Effector memory CD4-positive, alpha-beta T cell (primary cell): ENCODE data around the gene ZNF423.

ENCODE experiments used
- DNase-seq, 3 donors: peaks; one replicate each; pipeline ENCODE4 v3.0.0-alpha.2; 2020
- H3K27ac ChIP-seq: 2 replicates; pipeline ENCODE4 v1.7.0; 2013; ENCODE audit warnings: mild to moderate bottlenecking, low read length, moderate library complexity; ENCODE audit not compliant: insufficient read depth, poor library complexity, severe bottlenecking
- H3K27me3 ChIP-seq: replicated peaks from 2 replicates; pipeline ENCODE4 v1.7.0; 2013; ENCODE audit warnings: mild to moderate bottlenecking, low read length; ENCODE audit not compliant: insufficient read depth, control insufficient read depth, poor library complexity, severe bottlenecking
- H3K36me3 ChIP-seq: 2 replicates; pipeline ENCODE4 v1.7.0; 2013; ENCODE audit warnings: mild to moderate bottlenecking, low read length, moderate library complexity; ENCODE audit not compliant: control insufficient read depth, insufficient read depth
- H3K4me1 ChIP-seq: 2 replicates; pipeline ENCODE4 v1.7.0; 2013; ENCODE audit warnings: low read length, mild to moderate bottlenecking; ENCODE audit not compliant: control insufficient read depth, insufficient read depth, poor library complexity, severe bottlenecking
- H3K4me3 ChIP-seq: 2 replicates; pipeline ENCODE4 v1.7.0; 2013; ENCODE audit warnings: low read length, low read depth, mild to moderate bottlenecking; ENCODE audit not compliant: insufficient read depth, poor library complexity, severe bottlenecking
- H3K9me3 ChIP-seq: 2 replicates; pipeline ENCODE4 v1.7.0; 2013; ENCODE audit warnings: mild to moderate bottlenecking, low read length, moderate library complexity; ENCODE audit not compliant: control insufficient read depth
- total RNA-seq, 3 donors: gene quantifications; one replicate each; lab custom pipeline; 2026; lab: John Stamatoyannopoulos, UW

Gene ZNF423
- total RNA-seq: 0 to 0.09 (median 0) reads per million in 3 donors

DNA sequence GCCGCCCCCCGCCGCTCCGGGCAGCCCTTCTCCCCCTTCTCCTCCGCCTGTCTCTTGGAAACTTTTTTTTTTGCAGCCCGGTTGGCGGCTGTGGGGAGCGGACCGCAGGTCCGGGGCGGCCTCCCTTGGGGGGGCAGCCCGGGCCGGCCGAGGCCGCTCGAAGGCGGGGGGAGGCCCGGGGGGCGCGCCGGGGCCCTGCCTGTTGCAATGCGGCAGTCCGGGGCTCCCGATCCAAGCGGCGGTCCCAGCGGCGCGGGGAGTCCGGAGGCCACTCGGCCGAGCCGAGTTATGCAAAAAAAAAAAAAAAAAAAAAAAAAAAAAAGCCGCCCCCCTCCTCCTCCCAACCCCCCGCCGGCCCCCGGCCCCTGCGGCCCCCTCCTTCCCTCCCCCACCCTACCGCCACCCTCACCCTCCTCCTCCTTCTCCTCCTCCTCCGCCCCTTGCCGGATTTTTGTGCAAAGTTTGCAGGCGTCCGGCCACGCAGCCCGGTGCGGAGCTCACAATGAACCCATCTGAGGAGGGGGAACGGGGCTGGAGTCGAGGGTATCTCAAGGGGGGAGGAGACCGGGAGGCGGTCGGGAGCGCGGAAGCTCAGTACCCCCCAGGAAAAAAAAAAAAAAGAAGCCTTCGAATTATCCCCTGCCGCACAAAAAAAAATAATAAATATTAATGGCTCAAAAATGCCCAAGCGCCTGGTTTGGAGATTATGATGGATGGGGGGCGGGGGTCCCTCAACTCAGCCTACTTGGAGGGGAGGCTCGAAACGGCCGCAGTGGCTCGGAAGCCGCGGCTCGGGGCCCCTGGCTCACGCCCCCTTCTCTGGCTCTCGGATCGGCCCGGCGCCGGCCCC is at the start of gene ZNF423:
Gene ZNF423, minus strand, starts transcription at position 291 of the 850 bp plus-strand sequence. CDS start 338 bp downstream, outside the sequence.
- no peaks in the 10 kb centered on the region for H3K36me3 ChIP-seq
- peak within 1 kb of the TSS; percentile 64 for H3K4me3 ChIP-seq
- H3K27ac ChIP-seq: no peak within 1 kb of the TSS
- DNase-seq: no peak
- peaks cover 20% of the 10 kb centered on the region for H3K4me1 ChIP-seq
- H3K27me3 ChIP-seq: peaks cover 16% of the 10 kb centered on the region
- no peaks in the 10 kb centered on the region for H3K9me3 ChIP-seq

GRCh38 chr16:49904348-49905062 is 48.6 kb upstream of the ZNF423 start:
- Histone ChIP-seq H3K36me3 (no peaks in the 10 kb centered on the region), H3K27me3 (no peaks in the 10 kb centered on the region), H3K9me3 (no peaks in the 10 kb centered on the region), H3K27ac (no peak overlapping the region), H3K4me1 (no peaks in the 10 kb centered on the region), H3K4me3 (no peak overlapping the region)
- DNase-seq: no peak

- Histone ChIP-seq H3K9me3 (no peaks in the 10 kb centered on the region), H3K36me3 (no peaks in the 10 kb centered on the region), H3K27ac (no peak overlapping the region), H3K27me3 (no peaks in the 10 kb centered on the region), H3K4me3 (no peak overlapping the region), H3K4me1 (no peaks in the 10 kb centered on the region)
- no peak for DNase-seq
Observed at GRCh38 chr16:49902908-49903307, 47.0 kb upstream of the ZNF423 start.

DNA sequence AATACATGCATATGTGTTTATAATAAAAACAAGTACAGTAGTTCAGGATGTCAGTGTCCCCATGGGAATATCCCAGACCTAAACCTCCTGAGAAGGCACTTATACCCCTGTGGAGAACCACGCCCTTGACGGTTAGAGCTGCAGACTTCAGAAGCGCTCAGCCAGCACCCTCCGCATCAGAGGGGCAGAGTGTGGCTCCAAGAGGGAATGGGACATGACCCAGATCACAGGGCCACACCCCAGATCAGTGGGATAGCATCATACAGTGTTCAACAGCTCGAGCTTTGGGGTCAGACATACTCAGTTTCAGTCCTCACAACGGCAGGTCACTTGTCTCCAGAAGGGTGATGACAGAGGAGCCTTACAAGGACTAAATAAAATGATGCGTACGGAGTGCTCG is 45.8 kb upstream of the ZNF423 start:
- Histone ChIP-seq H3K4me3 (no peak overlapping the region), H3K27ac (no peak overlapping the region), H3K4me1 (no peaks in the 10 kb centered on the region), H3K27me3 (no peaks in the 10 kb centered on the region), H3K9me3 (no peaks in the 10 kb centered on the region), H3K36me3 (no peaks in the 10 kb centered on the region)
- no peak for DNase-seq

- no peak for DNase-seq
- Histone ChIP-seq H3K4me3 (no peak overlapping the region), H3K4me1 (no peaks in the 10 kb centered on the region), H3K27me3 (no peaks in the 10 kb centered on the region), H3K9me3 (no peaks in the 10 kb centered on the region), H3K27ac (no peak overlapping the region), H3K36me3 (no peaks in the 10 kb centered on the region)
Observed at GRCh38 chr16:49900875-49901274, 45.0 kb upstream of the ZNF423 start.

GRCh38 chr16:49899991-49900695 is 44.2 kb upstream of the ZNF423 start:
- H3K27ac ChIP-seq: no peak overlapping the region
- no peaks in the 10 kb centered on the region for H3K4me1 ChIP-seq
- no peaks in the 10 kb centered on the region for H3K36me3 ChIP-seq
- H3K4me3 ChIP-seq: no peak overlapping the region
- no peak for DNase-seq
- H3K9me3 ChIP-seq: no peaks in the 10 kb centered on the region
- no peaks in the 10 kb centered on the region for H3K27me3 ChIP-seq

DNA sequence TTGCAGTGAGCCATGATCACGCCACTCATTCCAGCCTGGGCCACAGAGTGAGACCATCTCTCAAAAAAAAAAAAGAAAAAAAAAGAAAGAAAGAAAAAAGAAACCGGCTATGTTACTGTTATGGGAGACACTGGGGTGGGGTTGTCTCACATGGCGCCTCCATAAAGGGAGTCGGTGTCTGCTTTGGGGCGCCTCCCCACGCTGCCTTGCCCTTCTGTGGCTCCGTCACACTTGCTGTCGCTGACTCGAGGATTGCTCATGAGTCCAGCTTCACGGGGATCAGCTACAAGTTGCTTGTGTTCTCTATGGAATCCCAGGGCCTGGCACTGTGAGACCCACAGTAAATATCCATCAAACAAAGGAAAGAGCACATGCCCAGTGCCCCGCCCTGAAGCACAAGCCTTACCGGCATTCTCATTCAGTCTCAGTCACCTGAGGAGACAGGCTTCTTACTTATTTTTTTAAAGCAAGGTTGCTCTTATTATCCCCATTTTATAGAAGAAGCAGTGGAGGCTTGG is 40.6 kb upstream of the ZNF423 start:
- no peak overlapping the region for H3K27ac ChIP-seq
- DNase-seq: no peak
- H3K4me1 ChIP-seq: no peaks in the 10 kb centered on the region
- no peaks in the 10 kb centered on the region for H3K36me3 ChIP-seq
- no peaks in the 10 kb centered on the region for H3K9me3 ChIP-seq
- H3K27me3 ChIP-seq: no peaks in the 10 kb centered on the region
- H3K4me3 ChIP-seq: no peak overlapping the region

DNA sequence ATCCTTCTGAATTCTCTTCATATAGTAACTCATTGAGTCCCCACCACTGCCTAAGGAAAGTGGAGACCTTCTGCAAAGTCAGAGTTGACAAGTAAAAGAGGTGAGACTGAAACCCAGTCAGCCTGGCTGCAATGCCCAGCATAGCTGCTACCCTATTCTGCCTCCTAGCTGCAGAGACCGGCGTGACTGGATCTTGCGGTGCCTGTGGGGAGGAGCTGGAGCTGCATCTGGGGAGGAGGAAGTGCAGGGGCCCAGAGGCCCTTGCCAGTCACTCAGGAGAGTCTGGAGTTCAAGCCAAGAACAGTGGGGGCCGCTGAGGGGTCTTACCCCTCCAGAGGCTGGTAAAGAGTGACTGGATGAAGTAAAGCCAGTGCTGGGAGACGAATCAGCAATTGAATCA is 35.0 kb upstream of the ZNF423 start:
- Histone ChIP-seq H3K4me1 (no peaks in the 10 kb centered on the region), H3K27me3 (no peaks in the 10 kb centered on the region), H3K4me3 (no peak overlapping the region), H3K27ac (no peak overlapping the region), H3K9me3 (no peaks in the 10 kb centered on the region), H3K36me3 (no peaks in the 10 kb centered on the region)
- DNase-seq: no peak

GRCh38 chr16:49889725-49890397 is 33.9 kb upstream of the ZNF423 start:
- Histone ChIP-seq H3K4me3 (no peak overlapping the region), H3K36me3 (no peaks in the 10 kb centered on the region), H3K4me1 (no peaks in the 10 kb centered on the region), H3K27ac (no peak overlapping the region), H3K9me3 (no peaks in the 10 kb centered on the region), H3K27me3 (no peaks in the 10 kb centered on the region)
- no peak for DNase-seq
